NCI-H524 treated with DMSO at 0.1 percent for 48 hours (cell line): ENCODE data around the gene SLCO3A1.
"Not testable (repeated sequence)": the region's sequence is repeated elsewhere in the genome, so short reads cannot be mapped to it uniquely, and the experiment has no call there.

Experiments
- DNase-seq: peaks from one replicate; lab custom pipeline; 2025; lab: John Stamatoyannopoulos, UW

Gene SLCO3A1

GRCh38 chr15:92035551-92035950, 182.0 kb downstream of the SLCO3A1 start:
- DNase-seq, result no peak

- DNase-seq, result no peak
Observed at GRCh38 chr15:92035961-92036360, 182.5 kb downstream of the SLCO3A1 start.

- no peak for DNase-seq
Observed at GRCh38 chr15:92037491-92037890, 184.0 kb downstream of the SLCO3A1 start.

GRCh38 chr15:92040350-92040749, 186.8 kb downstream of the SLCO3A1 start:
- no peak for DNase-seq

- DNase-seq, result no peak
Observed at GRCh38 chr15:92041371-92041770, 187.9 kb downstream of the SLCO3A1 start.

GRCh38 chr15:92043283-92043682, 189.8 kb downstream of the SLCO3A1 start:
- DNase-seq, result no peak

GRCh38 chr15:92044203-92044909, 190.8 kb downstream of the SLCO3A1 start:
- DNase-seq, result no peak

- no peak for DNase-seq
Observed at GRCh38 chr15:92047900-92048299, 194.4 kb downstream of the SLCO3A1 start.

- DNase-seq, result no peak
Observed at GRCh38 chr15:92048739-92049138, 195.2 kb downstream of the SLCO3A1 start.

- DNase-seq, result no peak
Observed at GRCh38 chr15:92049290-92049989, 195.9 kb downstream of the SLCO3A1 start.

GRCh38 chr15:92050220-92050898, 196.9 kb downstream of the SLCO3A1 start:
- DNase-seq, result no peak

- DNase-seq, result no peak
Observed at GRCh38 chr15:92051716-92052115, 198.2 kb downstream of the SLCO3A1 start.

GRCh38 chr15:92053753-92054316, 200.3 kb downstream of the SLCO3A1 start:
- DNase-seq, result no peak

- no peak for DNase-seq
Observed at GRCh38 chr15:92056875-92057274, 203.4 kb downstream of the SLCO3A1 start.

- peak; percentile 71 for DNase-seq
Observed at GRCh38 chr15:92059036-92059970, 205.8 kb downstream of the SLCO3A1 start.

GRCh38 chr15:92059971-92060311, 206.4 kb downstream of the SLCO3A1 start:
- DNase-seq, result not testable (repeated sequence)

- DNase-seq, result no peak
Observed at GRCh38 chr15:92061511-92062195, 208.1 kb downstream of the SLCO3A1 start.

GRCh38 chr15:92062505-92062904, 209.0 kb downstream of the SLCO3A1 start:
- no peak for DNase-seq

GRCh38 chr15:92068121-92068520, 214.6 kb downstream of the SLCO3A1 start:
- DNase-seq, result no peak

GRCh38 chr15:92069308-92070250, 216.1 kb downstream of the SLCO3A1 start:
- DNase-seq, result no peak
